ENCODE measurements around the gene GYPB. TPM values are rescaled to one million over a fixed set of nuclear protein-coding genes. Genes with fewer than 3 reads are reported as not detected.
"Not testable (repeated sequence)": the region's sequence is repeated elsewhere in the genome, so short reads cannot be mapped to it uniquely, and the experiment has no call there.

Gene GYPB
- 10 to 100 TPM in 1 of 10 donors, 1 to 10 TPM in 9; 1.9 to 10.1 (median 2.9) TPM for polyA plus RNA-seq (ENCODE audit: insufficient read length in 10 of 10)
- long read RNA-seq, donor 1, partial matches to known transcripts = 0 of 2 reads
- long read RNA-seq, donor 1, other reads (novel, unspliced or antisense) = 0 of 2 reads
- long read RNA-seq, donor 2, partial matches to known transcripts = 0 of 2 reads
- long read RNA-seq, donor 2, other reads (novel, unspliced or antisense) = 0 of 2 reads
- long read RNA-seq, donor 3 = 0 reads
- long read RNA-seq, donor 4, partial matches to known transcripts = 0 of 3 reads
- long read RNA-seq, donor 4, other reads (novel, unspliced or antisense) = 0 of 3 reads
- long read RNA-seq, donor 5, partial matches to known transcripts = 0 of 3 reads
- long read RNA-seq, donor 5, other reads (novel, unspliced or antisense) = 0 of 3 reads
- long read RNA-seq, donor 6, partial matches to known transcripts = 0 of 5 reads
- long read RNA-seq, donor 6, other reads (novel, unspliced or antisense) = 0 of 5 reads
- long read RNA-seq, donor 7, partial matches to known transcripts = 0 of 2 reads
- long read RNA-seq, donor 7, other reads (novel, unspliced or antisense) = 0 of 2 reads
- long read RNA-seq, donor 8, partial matches to known transcripts = 0 of 3 reads
- long read RNA-seq, donor 8, other reads (novel, unspliced or antisense) = 0 of 3 reads
- long read RNA-seq, donor 9, partial matches to known transcripts = 0 of 2 reads
- long read RNA-seq, donor 9, other reads (novel, unspliced or antisense) = 0 of 2 reads

DNA sequence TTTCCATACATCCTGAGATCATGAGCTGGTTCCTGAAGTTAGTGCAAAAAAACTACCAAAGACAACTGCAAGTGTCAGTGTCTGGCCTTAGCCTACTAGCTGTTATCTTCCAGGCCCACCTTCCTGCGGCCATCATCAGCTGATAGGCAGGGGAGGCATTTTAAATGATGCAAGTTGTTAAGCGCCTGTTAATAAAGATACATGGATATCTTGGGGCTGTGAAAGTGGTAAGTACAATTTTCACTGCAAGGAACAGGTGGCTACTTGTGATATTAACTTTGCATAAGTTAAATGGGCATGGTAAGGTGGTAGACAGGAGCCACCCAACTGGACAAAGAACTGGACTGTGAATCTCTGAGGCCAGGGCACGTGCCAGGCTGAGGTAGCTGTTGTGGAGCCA is at the start of gene GYPB:
TSS of gene GYPB (minus strand) at position 104 of the 400 bp plus-strand sequence. CDS start at position 11, 93 bp downstream.
- DNase-seq = not testable (repeated sequence)

DNA sequence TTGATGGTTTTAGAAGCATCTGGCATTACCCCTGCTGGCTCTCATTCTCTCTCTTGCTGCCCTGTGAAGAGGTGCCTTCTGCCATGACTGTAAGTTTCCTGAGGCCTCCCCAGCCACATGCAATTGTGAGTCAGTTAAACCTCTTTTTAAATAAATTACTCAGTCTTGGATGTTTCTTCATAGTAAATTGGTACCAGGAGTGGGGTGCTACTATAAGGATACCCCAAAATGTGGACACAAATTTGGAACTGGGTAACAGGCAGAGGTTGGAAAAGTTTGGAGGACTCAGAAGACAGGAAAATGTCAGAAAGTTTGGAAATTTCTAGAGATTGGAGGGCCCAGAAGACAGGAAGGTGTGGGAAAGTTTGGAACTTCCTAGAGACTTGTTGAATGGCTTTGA is 42.4 kb upstream of the GYPB start:
- not testable (repeated sequence) for DNase-seq

DNA sequence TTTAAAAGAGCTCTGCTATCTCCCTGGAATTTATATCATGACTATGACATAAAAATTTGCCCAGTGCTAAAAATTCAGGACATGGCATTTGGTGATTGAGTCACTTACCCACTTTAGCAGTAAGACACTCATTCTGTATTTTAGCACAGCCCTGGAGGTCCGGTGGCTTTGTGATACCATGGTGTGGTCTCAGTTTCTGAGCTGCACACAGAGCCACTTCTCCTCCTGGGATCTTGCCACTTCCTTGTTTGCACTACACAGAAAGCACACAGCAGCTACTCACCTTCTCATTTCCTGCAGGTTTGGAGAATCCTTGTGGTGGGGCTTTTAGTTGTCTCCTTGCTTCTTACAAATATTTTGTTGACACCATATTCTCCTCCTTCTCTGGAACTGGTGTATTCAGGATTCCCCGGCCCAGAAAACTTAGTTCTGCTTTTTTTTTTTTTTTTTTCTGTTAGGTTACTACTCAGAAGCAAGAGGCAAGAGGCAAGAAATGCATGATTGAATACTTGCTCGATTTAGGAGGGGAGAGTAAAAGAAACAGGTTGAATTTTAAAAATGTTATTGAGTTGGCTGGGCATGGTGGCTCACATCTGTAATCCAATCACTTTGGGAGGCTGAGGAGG is 41.2 kb upstream of the GYPB start:
- DNase-seq = not testable (repeated sequence)

DNA sequence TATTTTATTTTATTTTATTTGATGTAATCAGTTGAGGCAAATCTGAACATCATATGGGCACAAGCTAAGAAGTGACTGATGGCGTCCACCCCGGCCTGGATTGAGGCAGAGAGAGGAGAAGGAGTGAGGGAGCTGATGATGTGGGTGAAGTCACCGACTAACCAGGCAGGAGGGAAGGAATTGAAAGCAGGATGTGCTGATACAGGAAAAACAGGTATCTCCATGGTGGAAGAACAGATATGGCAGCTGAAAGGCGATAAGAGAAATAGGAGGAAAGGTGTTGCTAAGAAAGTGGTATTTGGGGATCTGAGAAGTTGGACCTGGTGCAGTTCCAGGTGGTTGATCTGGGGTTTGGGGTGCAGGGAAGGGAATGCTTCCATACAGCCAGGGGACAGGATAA is 37.6 kb upstream of the GYPB start:
- no peak for DNase-seq

DNA sequence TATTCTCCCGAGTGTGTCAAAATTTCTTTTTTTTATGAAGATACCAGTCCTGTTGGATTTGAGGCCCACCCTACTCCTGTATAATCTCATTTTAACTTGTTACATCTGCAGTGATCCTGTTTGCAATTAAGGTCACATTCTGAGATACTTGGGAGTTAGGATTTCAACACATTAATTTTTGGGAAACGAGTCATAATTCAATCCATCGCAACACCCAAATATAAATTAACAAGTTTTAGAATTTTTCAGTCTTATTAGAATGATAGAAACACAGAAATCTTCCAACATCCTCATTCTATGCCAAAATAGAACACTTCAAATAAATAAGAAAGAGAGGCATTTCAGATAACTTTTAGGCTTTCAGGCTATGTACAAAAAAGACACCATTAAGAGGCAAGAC is 36.2 kb upstream of the GYPB start:
- not testable (repeated sequence) for DNase-seq

DNA sequence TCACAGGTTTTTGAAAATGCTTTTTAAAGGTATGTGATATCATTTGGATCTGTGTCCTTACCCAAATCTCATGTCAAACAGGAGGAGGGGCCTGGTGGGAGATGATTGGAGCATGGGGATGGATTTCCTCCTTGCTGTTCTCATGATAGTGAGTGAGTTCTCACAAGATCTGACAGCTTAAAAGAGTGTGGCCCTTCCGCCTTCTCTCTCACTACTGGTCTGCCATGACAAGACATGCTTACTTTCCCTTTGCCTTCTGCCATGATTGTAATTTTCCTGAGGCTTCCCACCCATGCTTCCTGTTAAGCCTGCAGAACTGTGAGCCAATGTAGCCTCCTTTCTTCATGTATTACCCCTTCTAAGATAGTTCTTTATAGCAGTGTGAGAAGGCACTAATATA is 32.3 kb upstream of the GYPB start:
- DNase-seq = not testable (repeated sequence)

DNA sequence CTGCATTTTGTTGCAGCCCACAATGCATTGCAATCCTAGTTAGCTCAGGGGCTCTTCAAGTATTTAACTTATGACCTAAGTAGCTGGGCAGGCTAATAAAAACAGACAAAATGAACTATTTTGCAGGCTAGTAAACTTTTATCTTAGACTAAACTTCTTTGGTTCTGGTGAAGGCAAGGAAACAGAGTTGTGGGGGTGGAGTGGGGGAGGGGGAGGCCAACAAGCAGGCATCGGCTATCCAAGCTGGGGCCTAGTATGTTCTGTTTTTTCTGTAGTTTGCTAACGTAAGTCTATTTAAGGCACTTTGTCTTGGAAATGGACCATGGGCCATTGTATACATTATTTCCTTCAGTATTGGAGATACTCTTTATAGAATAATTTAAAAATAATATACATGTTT is 31.5 kb upstream of the GYPB start:
- not testable (repeated sequence) for DNase-seq

DNA sequence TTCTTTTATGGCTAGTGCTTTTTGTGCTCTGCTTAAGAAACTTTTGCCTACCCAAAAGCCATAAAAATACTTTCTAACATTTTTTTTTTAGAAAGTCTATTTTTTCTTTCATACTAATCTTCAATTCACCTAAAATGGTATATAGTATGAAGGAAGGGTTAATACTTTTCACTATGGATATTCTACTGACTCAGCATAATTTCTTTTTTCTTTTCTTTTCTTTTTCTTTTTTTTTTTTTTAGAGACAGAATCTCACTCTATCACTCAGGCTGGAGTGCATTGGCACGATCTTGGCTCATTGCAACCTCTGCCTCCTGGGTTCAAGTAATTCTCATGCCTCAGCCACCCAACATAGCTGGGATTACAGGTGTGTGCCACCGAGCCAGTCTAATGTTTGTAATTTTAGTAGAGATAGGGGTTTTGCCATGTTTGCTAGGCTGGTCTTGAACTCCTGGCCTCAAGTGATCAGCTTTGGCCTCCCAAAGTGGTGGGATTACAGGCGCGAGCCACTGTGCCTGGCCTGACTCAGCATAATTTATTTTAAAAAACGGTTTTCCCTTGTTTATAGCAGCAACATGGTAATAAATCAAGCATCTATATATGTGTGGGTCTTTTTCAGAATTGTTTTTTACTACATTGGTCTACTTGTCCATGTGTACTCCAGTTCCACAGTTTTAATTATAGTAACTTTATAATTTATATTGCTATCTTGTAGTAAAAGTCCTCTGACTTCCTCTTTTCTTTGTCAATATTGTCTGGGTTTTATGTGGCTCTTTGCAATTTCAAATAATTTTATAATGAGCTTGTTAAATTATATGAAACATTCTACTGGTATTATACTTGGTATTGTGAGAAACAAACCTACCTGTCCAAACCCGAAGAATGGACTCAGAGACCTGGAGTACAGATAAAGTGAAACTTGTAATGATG is 30.6 kb upstream of the GYPB start:
- DNase-seq = not testable (repeated sequence)

DNA sequence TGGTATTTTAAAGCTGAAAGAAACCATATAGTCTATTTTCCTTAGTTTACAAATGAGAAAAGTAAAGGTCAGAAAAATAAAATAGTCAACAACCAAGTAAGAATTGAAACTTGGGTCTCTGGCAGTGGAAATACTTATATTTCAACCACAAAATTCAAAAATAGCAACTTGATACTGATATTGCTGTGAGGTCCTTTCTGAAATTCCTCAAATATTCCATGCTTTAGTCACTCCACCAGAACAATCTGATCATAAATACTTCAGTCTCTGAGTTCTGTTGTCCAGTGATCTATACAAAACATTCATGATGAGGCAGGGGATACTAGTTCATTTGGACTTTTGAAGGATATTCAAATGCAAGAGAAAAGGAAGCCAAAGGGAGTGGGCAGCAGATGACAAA is 25.8 kb upstream of the GYPB start:
- peak in 1 of 3 donors; percentile 5 for DNase-seq

DNA sequence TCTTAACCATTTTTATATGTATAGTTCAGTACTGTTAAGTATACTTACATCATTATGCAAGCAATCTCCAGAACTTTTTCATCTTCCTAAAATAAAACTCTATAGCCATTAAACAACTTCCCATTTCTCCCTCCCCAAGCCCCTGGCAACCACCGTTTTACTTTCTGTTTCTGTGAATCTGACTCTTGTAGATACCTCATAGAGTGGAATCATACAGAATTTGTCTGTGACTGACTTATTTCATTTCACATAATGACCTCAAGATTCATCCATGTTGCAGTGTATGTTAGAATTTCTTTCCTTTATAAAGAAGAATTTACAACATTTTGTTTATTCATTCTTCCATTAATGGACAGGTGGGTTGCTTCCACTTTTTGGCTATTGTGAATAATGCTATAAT is 13.4 kb upstream of the GYPB start:
- DNase-seq = not testable (repeated sequence)

DNA sequence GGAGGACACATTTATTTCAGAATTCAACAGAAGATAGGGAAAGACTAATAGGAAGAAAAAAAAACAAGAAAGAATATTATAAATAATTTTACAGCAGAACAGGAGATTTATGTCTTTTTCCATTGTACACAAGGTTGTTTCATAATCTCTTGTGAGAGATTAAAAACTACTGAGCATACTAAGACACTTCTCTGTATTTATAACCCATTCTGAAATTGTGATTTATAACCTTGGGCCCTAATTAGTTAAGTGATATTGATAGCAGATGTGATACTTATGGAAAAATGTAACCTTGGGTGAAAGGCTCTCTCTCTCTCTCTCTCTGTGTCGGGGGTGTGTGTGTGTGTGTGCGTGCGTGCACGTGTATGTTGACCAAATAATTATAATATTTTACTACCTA is 12.7 kb upstream of the GYPB start:
- not testable (repeated sequence) for DNase-seq

DNA sequence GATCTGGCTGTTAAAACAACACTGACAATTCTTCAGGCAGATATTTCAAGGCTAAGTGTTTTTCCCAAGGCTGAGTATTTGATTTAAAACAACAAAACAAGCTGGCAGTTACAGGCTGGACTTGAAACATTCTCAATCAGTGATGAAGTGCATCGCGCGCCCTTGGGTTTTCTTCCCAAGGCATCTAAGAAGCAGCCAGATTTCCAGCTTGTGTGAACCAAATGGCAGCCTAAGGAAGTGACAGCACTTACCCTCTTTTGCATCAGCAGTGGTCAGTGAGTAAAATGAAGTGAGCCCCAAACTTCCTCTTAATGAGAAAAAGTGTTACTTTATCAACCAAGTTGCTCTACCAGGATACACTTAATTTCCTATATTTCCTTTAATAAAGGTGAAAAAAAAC is 12.2 kb upstream of the GYPB start:
- not testable (repeated sequence) for DNase-seq

DNA sequence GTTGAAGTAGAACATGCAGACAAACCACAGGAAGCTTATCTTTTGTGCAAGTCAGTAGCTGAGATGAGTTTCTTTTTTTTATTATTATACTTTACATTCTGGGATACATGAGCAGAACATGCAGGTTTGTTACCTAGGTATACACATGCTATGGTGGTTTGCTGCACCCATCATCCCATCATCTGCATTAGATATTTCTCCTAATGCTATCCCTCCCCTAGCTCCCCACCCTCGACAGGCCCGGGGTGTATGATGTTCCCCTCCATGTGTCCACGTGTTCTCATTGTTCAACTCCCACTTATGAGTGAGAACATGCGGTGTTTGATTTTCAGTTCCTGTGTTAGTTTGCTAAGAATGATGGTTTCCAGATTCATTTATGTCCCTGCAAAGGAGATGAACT is 11.5 kb upstream of the GYPB start:
- DNase-seq = not testable (repeated sequence)

DNA sequence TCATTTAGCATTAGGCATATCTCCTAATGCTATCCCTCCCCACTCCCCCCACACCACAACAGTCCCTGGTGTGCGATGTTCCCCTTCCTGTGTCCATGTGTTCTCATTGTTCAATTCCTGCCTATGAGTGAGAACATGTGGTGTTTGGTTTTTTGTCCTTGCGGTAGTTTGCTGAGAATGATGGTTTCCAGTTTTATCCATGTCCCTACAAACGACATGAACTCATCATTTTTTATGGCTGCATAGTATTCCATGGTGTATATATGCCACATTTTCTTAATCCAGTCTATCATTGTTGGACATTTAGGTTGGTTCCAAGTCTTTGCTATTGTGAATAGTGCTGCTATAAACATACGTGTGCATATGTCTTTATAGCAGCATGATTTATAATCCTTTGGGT is 7.5 kb upstream of the GYPB start:
- not testable (repeated sequence) for DNase-seq

DNA sequence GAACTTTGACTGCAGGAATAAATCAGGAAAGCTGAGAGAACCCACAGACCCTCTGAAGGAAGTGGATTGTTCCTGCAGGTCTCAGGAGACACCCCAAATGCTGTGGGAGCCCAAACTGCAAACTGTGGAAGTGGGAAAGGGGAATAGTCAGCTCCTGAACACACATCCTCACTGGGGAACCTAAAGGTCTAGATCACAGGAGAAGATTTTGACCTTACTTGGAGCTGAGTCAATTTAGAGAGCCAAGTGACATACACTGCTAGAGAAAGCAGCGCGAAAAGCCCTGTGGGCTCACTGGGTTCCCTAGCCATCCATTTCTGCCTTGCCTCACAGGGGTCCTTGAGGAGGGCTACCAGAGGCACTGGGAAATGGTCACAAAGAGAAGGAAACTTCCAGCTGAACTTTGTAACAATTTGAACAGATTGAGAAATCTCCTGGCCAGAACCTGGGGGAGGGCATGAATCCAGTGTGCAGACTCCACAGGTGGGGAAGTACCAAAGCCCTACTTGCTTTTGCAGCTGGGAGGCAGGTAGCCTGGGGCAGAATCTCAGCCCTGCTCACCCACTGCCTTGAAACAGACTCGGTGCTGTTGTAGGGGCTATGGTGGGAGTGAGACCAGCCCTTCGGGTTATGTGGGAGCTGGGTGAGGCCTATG is 5.3 kb upstream of the GYPB start:
- DNase-seq = not testable (repeated sequence)

DNA sequence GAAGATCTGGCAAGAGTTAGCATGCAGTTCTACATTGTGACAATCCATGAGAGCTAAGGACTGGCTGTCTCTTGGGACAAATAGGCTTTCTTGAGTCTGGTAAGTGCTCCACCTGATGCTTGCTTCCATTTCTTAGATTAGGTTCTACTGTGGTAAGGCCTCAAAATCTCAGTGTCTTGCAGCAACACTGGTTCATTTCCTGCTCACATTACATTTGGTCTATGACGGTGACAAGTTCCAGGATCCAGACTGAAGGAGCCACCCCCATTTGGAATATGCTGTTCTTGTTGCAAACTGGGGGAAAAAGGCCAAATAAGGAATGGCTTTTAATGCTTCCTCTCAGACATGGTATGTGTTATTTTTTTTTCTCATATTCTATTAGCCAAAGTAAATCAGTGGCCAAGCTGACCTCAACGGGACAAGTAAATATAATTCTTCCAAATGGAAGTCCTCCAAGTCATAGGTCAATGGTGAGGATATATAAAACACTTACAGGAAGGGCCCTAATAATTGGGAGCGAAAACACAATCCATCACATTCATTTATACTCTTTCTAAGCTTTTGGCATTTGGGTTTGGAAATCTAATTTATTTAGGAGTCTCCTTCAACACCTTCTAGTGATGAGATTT is 3.7 kb upstream of the GYPB start:
- DNase-seq = not testable (repeated sequence)

DNA sequence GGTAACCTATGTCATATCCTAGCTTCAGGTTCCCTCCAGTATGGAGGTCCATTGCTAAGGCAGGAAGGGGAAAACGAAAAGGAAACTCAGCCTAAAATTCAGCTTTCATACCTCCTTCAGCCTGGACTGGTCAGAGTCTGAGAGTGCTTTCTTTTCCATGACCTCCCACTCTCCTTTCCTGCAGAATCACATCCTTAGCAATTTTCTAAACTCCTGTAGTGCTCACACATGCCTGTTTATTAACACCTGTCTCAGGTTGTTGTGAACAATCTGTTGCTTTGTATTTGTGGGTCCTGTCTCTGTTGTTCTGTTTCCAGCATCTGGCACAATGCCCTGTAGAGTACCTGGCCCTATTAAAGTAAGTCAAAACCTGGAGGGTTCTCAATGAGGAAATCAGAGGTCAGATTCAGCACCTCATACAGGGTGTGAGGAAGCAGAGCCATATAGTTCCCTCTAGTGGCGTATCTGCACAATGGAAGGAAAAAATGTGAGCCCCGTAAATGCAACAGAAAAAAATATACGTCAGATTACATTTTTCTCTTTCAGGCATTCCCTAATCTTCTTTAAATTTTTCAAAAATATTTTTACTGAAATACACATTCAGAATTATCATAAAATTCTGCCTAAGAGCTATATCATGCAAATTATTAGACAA is 2.3 kb upstream of the GYPB start:
- peak in 2 of 3 donors; percentile 1 to 5 for DNase-seq

DNA sequence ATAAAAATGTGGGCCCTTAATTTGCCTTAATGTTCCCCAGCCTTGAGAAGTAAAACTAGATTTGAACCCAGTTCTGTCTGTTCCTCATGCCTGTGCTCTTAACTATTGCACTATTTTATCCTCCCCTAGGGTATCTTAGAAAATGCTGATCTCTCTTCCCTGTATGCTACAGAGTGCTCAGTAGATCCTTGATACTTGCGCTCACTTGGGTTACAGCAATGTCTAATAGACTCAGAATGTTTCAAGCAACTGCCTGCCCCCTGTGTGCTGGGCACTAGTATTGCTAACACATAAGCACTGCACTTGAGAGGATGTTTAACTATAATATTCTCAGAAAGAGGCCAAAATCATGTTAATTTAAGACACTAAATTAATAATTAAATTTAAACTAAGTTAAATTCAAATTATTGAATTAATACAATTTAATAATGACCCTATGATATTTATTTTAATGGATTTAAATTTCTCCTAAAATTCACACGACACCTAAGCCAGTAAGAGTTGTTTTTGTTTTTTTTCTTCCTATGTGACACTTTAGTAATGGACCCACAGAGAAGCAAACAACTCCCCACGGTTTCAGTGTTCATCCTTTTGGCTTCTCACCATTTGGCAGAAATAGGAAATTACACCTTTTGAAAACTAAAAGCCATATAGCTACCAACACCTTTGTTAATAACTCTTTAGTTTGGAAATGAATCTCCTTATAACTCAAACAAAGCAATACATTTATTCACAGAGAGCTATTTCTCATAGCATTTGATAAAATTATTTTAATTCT is 768 bp downstream of the GYPB start:
- not testable (repeated sequence) for DNase-seq

DNA sequence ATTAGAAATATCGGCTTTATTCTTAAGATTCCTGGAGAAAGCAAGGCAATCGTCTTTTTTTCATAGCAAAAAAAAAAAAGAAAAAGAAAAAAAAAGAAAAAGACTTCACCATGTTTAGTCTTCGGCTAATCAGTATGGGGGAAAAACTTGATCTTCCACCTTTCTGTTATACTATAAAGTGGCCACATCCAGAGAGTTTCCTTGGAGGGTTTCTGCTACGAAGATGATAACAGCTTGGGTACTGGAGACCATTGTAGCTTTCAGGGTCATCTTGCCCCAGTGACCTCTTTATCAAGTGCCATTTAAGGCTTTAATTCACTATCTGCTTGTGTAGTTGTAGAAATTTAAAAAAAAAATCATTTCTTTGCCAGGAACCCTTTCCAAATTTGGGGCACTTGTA is 1.9 kb downstream of the GYPB start:
- not testable (repeated sequence) for DNase-seq
